Activated CD4-positive, alpha-beta T cell treated with anti-CD3 and anti-CD28 coated beads for 24 hours (primary cell): ENCODE data around the gene FAR2.
A peak's percentile ranks its signal among the peaks of the same experiment; 100 is the strongest.
"Not testable (repeated sequence)": the region's sequence is repeated elsewhere in the genome, so short reads cannot be mapped to it uniquely, and the experiment has no call there.

Experiments
- DNase-seq, 2 donors: peaks; one replicate each; pipeline ENCODE4 v3.0.0-alpha.2; 2020; ENCODE audit warnings: low read depth in 2 of 2

Gene FAR2

DNA sequence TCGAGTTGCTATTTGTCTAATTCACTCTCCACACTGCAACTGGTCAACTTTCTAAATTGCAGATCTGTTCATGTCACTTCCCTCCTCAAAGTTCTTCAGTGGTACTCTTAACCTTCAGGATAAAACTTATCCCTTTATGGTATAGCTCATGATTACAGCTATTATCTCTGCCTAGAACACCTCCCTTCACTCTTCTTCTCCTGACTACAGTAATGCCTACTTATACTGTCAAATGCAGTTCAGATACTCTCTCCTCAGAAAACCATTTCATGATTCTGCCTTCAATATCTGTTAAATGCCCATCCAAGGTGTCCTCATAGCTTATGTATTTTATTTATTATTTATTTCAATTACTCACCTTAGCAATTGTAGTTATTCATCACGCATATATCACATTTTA lies 85.5 kb downstream of the FAR2 start:
- DNase-seq = no peak

DNA sequence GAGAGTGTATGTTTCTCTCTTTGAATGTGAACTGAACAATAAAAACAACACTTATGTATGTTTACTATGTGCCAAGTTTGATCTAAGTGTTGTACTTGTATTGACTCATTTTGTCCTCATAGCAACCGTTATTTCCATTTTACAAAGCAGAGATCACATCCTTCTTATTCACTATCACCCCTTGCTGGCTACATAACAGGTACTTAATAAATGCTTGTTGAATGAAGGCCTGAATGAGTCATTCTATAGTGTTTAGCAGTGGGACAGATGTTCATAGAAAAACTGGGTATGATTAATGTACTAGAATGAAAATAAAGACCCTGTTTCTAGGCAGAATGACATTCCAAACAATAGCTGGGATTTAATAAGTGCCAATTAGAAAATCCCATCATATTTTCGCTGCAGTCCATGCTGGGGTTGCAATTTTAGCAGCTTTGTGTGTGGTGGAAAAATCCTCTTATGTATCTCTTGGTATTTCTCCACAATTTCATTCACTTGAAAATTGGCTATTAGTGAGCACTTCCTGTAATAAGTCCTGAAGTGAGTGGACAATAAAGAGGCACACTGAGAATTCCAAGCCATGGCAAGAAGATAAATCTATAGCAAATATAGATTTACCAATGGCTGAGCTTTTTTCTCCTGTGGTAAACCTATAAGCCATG lies 86.0 kb downstream of the FAR2 start:
- no peak for DNase-seq

DNA sequence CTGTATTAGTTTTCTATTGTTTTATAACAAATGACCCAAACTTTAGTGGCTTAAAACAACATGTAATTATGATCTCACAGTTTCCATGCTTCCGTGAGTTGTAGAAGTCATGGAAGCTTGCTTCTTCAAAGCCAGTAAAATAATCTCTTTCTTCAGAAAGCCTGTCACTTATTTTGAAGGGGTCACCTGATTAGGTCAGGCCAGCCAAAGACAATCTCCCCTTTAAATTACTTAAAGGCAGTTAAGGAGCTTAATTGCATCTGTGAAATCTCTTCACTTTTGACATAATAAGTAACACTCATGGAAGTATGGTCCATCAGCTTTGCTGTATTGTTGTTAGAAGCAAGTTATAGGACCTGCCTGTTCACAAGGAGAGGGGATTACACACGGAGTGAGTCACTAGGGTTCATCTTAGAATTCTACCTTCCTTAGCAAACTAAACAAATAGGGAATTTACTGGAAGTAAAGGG lies 89.8 kb downstream of the FAR2 start:
- DNase-seq = no peak

DNA sequence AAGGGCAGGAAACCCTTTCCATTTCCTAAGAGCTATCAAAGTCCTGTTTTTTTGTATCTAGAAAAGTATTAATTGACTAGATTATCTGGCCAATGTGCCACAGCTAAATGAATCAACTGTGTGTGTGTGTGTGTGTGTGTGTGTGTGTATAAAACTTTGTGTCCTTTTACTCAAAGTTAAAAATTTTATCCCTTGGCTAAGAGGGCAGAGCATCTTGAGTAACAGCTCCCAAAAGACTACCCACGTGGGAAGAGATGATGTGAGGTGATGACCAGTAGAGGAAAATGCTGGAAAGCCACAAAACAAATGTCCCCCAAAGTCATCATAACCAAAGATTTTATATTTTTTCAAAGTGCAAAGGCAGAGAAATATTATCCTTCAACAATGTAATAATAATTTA lies 90.3 kb downstream of the FAR2 start:
- no peak for DNase-seq

DNA sequence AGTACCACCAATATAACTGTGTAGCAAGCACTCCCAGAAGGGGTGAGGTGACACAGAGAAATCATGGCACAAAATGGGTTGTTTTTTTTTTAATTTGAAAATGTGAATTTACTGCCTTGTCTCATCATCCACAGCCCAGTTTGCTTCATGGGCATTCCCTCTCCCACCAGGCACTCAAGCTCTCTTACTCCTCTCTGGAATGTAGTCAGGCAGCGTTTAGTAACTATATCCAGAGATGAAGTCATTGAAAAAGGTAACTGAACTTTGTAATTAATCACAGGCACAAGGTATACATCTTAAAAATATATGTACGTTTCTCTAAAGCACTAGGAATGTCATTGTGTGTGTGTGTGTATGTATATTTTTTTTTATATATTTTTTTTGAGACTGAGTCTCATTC lies 91.4 kb downstream of the FAR2 start:
- DNase-seq = no peak

DNA sequence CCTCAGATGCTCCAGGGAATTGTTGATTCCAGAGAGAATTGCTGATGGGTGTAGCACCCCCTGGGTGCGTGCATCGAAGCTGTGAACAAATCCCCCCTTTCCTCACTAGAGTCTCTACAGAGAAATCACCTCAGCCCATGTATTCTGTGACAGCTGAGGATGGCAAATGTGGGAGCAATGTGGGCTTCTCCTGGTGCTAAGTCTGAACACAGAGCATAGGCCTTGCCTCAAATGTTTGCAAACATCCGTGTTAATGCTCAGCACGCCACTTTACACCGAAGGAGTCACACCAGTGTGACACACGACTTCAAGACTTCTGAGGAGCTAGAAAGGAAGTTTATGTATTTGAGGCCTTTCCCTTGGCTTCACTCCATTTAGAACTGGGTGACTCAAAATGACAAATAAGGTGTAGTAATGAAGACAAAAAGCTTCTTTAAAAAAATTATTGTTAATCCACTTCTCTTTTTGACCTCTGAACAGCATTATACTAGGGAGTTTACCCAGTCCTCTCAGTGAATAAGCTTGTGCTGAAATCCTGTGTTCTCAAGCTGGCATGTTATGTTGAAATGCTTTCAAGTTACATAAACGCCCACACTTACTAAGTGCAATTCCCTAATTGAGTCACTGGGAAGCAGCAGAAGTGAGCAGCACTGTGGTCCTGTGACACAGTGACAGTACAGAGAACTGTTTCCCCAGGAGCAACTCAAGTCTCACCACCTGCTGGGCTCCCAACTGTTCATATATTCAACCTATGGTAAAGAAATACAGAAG lies 92.9 kb downstream of the FAR2 start:
- peak in 1 of 2 donors; percentile 2 for DNase-seq

DNA sequence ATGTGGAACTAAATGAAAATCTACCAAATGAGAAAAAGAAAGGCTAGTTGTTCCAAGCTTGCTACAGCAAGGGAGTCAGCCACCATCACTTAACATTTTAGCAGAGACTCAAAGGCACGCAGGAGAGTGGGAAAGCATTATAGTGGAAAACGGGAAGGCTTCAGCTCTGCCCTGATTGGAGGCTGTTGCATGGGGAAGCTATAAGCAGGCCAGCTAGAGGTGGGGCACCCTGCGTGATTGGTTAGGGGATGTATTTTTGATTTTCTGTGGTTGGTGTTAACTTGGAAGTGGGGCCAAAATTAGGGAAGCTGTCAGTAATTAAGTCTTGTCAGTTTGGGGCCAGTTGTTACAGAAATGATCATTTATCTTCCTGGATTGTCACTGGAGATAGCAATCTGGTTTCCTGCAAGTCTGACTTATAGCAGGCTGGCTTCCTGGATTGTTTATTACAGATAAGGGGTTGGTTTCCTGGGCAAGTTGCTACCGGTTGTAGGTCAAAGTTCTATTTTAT lies 93.9 kb downstream of the FAR2 start:
- no peak for DNase-seq

DNA sequence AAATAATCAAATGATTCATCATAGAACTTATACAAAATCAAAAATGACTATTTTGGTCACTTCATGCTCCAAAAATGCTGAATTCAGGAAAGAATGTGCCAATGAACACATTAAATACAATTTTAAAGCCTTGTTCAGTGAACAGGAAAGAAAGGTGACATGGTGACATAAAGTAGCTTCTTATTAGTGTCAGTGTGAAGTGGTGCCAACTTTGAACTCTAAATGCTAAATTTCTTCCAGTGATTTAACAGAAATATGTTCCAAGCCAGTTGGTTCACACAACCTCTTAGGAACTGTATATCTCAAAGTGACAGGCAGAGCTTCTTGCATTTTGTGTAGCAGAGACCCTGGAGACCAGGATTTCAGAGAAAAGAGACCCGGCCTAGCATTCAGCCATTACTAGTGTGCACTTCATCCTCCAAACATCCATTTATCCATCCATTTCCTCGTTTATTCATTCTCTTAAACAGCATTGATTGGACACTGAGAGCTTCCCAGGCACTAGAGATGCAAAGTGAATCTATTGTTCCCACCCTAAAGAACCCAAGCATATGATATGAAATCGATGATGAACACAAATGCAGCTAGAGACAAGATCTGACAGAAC lies 95.2 kb downstream of the FAR2 start:
- DNase-seq = no peak

DNA sequence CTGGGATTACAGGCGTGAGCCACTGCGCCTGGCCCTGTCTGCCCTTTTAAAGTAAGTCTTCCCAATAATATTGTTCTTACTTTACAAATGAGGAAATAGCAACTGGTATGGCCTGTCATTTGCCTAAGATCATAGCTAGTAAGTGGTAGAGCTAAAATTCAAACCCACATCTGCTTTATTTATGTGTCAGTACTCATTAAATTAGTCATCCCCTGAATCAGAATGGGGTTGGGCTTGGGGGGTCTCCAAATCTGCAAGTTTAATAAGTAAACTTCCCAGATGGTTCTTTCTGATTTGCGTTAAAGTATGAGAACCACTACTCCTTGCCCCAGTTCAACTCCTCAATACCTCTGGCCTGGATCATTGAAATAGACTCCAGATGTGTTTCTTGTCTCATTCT lies 96.2 kb downstream of the FAR2 start:
- no peak for DNase-seq

DNA sequence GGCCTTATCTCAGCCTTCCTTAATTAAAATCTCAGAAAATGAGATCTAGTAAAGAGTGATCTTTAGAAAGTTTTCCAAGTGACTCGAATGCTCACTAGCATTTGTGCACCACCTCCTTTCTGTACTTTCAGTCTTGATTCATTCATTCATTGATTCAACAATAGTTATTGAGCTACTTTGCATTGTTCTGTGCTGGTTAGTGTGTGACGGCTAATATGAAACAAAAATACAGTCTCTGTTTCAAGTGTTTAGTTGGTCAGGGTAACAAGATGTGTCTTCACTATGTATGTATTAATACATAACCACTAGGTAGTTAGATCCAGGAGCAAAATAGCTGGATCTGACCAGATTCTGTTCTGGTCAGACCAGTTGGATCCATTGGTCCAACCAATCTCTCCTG lies 100.9 kb downstream of the FAR2 start:
- no peak for DNase-seq

DNA sequence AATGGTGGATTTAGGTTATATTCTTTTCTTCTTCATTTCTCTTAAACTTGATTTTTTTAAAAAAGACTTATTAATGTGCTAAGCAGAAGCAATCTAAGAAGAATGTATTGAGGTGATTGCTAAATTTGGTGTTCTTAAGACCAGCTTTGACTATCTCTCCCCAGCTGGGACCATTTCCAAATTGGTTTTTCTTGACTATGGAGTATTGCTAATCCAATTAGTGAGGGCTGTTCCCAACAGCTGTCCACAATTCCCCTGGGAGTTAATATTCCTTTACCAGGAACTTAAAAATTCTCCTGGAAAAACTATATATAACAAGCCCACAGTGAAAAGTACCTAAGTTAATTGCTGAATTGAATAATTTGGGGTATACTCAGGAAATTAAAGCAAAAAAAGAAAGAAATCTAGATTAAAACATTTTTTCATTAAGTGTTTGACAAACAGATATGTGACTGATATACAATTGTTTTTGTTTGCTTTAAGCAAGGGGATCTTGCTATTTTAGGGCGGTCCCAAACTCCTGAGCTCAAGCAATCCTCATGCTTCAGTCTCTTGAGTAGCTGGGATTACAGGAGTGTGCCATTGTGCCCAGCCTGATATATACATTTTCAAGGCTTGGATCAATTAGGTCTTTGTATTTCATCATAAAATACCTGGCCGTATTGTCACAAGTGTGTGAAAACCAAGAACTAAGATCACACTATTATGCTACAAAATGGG lies 105.0 kb downstream of the FAR2 start:
- no peak for DNase-seq

DNA sequence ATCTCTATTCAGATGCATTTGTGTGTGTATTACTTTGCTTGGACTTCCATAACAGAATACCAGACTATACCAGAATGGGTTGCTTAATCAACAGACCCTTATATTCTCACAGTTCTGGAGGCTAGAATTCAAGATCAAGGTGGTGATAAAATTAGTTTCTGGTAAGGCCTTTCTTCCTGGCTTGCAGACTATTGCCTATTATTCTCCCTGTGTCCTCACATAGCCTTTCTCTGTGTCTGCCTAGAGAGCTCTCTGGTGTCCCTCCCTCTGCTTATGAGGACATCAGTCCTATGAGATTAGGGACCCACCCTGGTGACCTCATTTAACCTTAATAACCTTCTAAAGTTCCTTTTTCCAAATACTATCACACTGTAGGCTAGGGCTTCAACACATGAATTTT lies 106.0 kb downstream of the FAR2 start:
- DNase-seq = no peak

DNA sequence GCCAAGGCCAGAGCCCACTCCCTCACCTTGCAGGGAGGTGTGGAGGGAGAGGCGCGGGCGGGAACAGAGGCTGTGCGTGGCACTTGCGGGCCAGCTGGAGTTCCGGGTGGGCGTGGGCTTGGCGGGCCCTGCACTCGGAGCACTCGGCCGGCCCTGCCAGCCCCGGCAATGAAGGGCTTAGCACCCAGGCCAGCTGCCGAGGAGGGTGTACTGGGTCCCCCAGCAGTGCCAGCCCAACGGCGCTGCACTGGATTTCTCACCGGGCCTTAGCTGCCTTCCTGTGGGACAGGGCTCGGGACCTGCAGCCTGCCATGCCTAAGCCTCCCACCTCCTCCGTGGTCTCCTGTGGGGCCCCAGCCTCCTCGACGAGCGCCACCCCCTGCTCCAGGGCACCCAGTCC lies 107.5 kb downstream of the FAR2 start:
- no peak for DNase-seq

DNA sequence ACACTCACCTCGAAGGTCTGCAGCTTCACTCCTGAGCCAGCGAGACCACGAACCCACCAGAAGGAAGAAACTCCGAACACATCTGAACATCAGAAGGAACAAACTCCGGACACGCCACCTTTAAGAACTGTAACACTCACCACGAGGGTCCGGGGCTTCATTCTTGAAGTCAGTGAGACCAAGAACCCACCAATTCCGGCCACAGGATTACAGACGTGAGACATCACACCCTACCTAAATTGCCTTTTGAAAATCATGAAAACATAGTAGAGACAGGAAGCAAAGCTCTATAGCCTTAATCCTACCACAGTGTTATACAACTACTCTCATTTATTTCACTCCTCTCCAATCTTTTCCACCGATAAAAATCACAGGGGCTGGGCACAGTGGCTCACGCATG lies 108.6 kb downstream of the FAR2 start:
- DNase-seq = not testable (repeated sequence)

DNA sequence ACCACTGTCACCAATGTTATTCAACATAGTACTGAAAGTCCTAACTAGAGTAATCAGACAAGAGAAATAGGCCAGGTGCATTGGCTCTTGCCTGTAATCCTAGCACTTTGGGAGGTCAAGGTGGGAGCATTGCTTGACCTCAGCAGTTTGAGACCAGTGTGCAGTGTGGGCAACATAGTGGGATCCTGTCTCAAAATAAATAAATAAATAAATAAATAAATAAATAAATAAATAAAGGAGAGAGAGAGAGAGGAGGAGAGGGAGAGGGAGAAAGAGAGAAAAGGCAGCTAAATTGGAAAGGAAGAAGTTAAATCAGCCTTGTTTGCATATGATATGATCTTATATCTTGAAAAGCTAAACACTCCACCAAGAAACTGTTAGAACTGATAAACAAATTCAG lies 115.3 kb downstream of the FAR2 start:
- DNase-seq = no peak

DNA sequence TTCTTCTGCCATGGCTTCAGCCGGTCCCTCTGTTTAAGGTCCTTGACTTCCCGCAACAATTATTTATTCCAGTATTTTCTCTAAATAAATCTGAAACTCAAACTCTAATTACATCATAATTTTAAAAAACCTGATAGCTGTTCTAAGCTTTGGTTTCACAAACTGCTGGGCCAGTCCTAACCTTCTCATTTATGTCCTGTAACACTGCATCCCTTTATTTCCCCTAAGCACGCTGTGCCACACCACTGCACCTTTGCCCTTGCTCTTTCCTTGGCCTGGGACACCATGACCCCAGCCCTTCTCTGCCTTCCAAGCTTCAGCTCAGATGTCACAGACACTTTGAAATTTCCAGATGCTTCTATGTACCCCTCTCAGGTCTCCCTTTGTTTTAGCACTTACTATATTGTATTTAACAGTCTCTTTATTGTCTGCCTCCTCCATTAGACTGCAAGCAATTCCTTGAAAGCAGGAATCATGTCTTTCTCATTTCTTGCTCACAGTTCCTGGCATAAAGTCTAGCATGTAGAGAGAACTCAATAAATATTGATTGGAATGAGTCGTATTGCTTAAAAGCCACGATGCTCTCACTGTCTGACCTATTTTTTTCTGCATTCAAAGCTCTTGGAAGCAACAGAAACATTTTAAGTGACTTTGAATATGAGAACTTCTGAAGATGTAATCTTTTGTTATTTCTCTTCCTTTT lies 120.8 kb downstream of the FAR2 start:
- no peak for DNase-seq

DNA sequence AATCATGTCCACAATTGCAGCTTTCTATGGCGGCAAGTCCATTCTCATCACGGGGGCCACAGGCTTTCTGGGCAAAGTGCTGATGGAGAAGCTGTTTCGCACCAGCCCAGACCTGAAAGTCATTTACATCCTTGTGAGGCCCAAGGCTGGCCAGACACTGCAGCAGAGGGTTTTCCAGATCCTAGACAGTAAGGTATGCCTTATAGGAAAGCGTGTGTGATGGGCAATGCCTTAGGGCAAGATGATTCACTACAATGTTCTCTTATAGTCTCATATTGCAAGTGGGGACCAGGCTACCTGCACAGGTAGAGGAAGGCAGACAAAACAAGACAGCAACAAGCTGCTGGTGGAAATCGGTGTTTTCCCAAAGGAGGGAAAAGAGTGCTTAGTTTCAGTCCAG lies 121.4 kb downstream of the FAR2 start:
- no peak for DNase-seq

DNA sequence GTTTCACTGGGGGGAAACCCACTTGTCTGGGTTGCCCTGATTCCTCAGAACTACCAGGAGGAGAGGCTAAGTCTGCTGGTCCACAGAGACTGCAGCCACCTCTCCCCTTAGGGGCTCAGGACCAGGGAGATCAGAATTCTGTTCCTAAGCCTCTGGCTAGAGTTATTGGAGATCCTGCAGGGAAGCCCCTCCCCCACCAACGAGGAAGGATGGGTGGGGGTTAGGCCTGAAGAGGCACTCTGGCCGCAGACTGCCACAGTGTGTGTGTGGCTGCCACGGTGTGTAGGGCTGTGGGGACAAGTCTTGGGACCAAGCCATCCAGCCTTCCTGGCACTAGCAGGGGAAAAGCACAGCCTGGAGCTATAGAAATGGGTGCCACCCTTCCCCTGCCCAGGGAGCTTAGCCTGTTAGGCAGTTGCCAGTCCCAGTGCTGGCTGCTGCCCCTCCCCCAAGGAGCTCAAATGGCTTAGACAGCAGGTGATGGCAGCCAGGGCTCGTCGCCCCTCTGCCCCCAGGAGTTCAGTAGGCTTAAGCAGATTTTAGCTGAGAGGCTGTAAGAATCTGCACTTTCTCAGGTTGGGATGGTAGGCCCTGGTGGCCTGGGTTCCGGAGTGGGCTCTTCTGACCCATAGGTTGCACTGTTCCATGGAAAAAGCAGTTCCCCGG lies 124.2 kb downstream of the FAR2 start:
- DNase-seq = no peak

DNA sequence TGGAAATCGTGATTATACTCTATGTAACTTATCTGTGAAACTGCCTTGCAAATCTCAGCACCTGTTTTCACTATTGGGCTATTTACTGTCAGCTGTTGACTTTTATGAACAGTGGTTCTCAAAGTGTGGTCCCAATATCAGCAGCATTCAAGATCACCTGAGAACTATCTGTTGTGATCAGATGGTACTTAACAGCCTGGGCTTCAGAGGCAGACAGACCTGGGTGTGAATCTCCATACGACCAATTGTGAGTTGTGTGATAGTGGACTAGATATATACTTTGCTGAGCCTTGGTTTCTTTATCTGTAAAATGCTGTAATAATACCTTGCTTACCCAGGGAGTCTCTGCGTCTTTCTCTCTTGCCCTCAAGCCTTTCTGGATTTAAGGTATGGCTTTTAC lies 126.8 kb downstream of the FAR2 start:
- no peak for DNase-seq

DNA sequence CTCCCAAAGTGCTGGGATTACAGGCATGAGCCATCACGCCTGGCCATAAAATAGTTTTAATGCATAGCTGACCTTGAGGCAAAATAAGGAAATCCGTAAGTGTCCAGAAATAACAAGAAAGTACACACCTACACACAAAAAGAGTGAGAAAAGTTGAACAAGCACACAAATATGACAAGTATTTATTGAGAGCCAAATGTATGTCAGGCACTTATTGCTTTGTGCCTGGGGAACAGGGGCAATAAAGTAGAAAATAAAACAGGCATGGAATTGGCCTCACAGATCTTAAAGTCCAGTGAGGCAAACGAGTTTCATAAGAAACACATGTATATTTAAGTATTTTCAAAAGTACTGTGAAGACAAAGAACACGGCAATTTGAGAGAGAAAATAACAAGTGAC lies 128.2 kb downstream of the FAR2 start:
- DNase-seq = no peak
